Activated CD8-positive, alpha-beta T cell treated with anti-CD3 and anti-CD28 coated beads, Interleukin-2, amount 10 ng/mL, durations not matched to agents 7 days and 5 days (primary cell): ENCODE measurements around the gene MGAT3. TPM values are rescaled to one million over a fixed set of nuclear protein-coding genes. Genes with fewer than 3 reads are reported as not detected.
A peak's percentile ranks its signal among the peaks of the same experiment; 100 is the strongest.

Source experiments
- ATAC-seq: fragments of 150-1000 bp; cut with Tn5 transposase; one replicate; pipeline ENCODE4 v1.10.0; 2021; ENCODE audit warnings: moderate library complexity
- CTCF ChIA-PET: fragments of 350-600 bp; sonication (Branson Sonifier 250); formaldehyde crosslinking; loops from one replicate; lab custom pipeline; 2021; ENCODE audit warnings: antibody characterized with exemption; lab: Charles Lee
- POLR2A ChIA-PET: fragments of 350-600 bp; sonication (Branson Sonifier 250); formaldehyde crosslinking; loops from one replicate; lab custom pipeline; 2021; ENCODE audit warnings: antibody characterized with exemption; lab: Charles Lee
- DNase-seq: peaks from one replicate; pipeline ENCODE4 v3.0.0-alpha.2; 2020
- H3K27ac Mint-ChIP-seq: one replicate; pipeline ENCODE4 v1.8.0; 2021; ENCODE audit warnings: mild to moderate bottlenecking, mixed read lengths
- H3K27me3 Mint-ChIP-seq: one replicate; pipeline ENCODE4 v1.8.0; 2021; ENCODE audit warnings: low read depth, mixed read lengths
- H3K36me3 Mint-ChIP-seq: one replicate; pipeline ENCODE4 v1.8.0; 2021; ENCODE audit warnings: low read depth, mixed read lengths
- H3K4me1 Mint-ChIP-seq: one replicate; pipeline ENCODE4 v1.8.0; 2021; ENCODE audit warnings: low read depth, mixed read lengths
- H3K4me3 Mint-ChIP-seq: one replicate; pipeline ENCODE4 v1.8.0; 2021; ENCODE audit warnings: mild to moderate bottlenecking, mixed read lengths
- H3K9me3 Mint-ChIP-seq: one replicate; pipeline ENCODE4 v1.8.0; 2022; ENCODE audit warnings: mixed read lengths; ENCODE audit not compliant: insufficient read depth
- total RNA-seq, 2 experiments: library from RNA; stranded (reverse); gene quantifications; one replicate each; pipeline ENCODE4 v1.2.3, GENCODE V29; 2021

MGAT3 gene
- total RNA-seq, 2 experiments from 2014 or later, result 9.1 to 10.0 TPM

DNA sequence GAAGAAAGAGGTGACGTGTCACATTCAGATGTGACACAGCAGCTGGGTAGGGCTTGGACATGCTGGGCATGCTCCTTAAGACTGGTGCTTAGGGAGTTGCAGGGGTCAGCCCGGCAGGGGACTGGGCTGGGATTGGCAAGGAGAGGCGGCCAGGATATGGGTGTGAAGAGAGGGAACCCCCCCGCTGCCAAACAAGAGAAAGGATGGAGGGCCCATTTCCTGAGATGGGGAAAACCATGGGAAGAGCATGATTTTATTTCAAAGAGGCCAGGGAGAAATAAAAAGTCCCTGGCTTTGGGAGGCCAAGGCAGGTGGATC lies 68.8 kb downstream of the MGAT3 start:
- H3K27me3 Mint-ChIP-seq, result no peaks in the 10 kb centered on the region
- peaks cover 81% of the 10 kb centered on the region for H3K36me3 Mint-ChIP-seq
- H3K4me3 Mint-ChIP-seq, result peak overlapping the region; percentile 25
- peak overlapping the region; percentile 73 for H3K27ac Mint-ChIP-seq
- POLR2A ChIA-PET, result interaction anchor here (0.6 to 3.6 kb wide), 4 partner anchors 24 to 519 kb away, joined by 3 to 14 read pairs (median 5); partner anchors contain the start of genes MIEF1 and RPL3
- peaks cover 84% of the 10 kb centered on the region for H3K4me1 Mint-ChIP-seq
- DNase-seq (no peak), ATAC-seq (no peak)
- H3K9me3 Mint-ChIP-seq, result no peaks in the 10 kb centered on the region
- CTCF ChIA-PET, result interaction anchor here (8.7 kb wide), 1 partner anchor 32 kb away, joined by 264 read pairs; no protein-coding TSS in a partner anchor

DNA sequence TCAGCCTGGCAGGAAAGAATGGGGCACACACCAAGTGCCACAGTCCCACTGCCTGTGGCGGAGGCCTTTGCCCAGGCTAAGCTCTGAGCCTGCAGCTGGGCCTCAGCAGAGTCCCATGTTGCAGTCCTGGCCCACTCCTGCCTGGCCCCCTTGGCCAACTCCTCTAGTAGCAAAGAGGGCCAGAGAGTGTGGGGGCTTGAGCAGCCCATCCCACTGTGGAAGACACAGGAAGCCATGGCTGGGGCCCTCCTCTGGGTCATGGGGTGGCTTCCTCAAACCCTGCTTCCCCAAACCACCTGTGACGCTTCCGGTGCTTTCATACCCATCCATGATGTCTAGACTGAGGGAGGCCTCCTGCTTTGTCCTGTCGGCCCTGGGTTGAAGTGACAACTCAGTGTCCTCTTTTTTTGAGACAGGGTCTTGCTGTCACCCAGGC lies 69.9 kb downstream of the MGAT3 start:
- ChIA-PET CTCF (interaction anchor here (1.0 to 8.7 kb wide), 3 partner anchors 9 to 211 kb away, joined by 3 to 264 read pairs (median 4); no protein-coding TSS in a partner anchor), POLR2A (interaction anchor here (4.8 kb wide), 1 partner anchor 209 kb away, joined by 56 read pairs; the partner anchor contains the start of gene RPL3)
- Mint-ChIP-seq H3K4me3 (peak overlapping the region; percentile 15), H3K36me3 (peaks cover 78% of the 10 kb centered on the region), H3K27ac (peak overlapping the region; percentile 85), H3K27me3 (no peaks in the 10 kb centered on the region), H3K4me1 (peaks cover 94% of the 10 kb centered on the region), H3K9me3 (no peaks in the 10 kb centered on the region)
- no peak for DNase-seq
- peak; percentile 11 for ATAC-seq

DNA sequence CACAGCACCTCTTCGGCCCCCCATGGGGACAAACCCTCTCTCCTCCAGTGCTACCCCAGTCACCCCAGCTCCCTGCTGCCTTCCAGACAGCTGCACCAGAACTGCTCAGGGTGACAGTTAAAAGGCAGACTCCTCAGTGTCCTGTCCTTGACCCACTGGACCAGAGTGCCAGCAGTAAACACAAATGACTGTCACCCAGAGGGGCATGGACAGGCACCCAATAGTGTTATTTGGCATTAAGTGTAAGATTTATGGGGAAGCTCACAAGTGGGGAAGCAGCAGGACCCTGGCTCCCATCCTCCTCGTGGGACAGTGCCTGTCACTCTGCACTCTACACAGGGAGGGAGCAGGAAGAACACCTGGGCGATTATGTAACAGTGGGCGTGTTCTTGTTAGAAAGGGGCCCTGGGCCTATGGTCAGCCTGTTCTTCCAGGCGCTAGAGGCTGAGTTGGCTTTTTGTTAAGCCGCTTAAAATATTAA lies 70.7 kb downstream of the MGAT3 start:
- POLR2A ChIA-PET, result interaction anchor here (1.7 to 4.8 kb wide), 2 partner anchors 128 to 210 kb away, joined by 5 to 56 read pairs; partner anchors contain the start of genes RPL3 and TAB1
- CTCF ChIA-PET, result interaction anchor here (1.0 to 8.7 kb wide), 4 partner anchors 7 to 34 kb away, joined by 3 to 264 read pairs (median 57); partner anchors contain the start of gene ATF4
- H3K27me3 Mint-ChIP-seq, result no peaks in the 10 kb centered on the region
- H3K9me3 Mint-ChIP-seq, result no peaks in the 10 kb centered on the region
- peaks cover 90% of the 10 kb centered on the region for H3K4me1 Mint-ChIP-seq
- H3K36me3 Mint-ChIP-seq, result peaks cover 75% of the 10 kb centered on the region
- peak overlapping the region; percentile 85 for H3K27ac Mint-ChIP-seq
- H3K4me3 Mint-ChIP-seq, result no peak overlapping the region
- no peak for DNase-seq
- ATAC-seq, result no peak

DNA sequence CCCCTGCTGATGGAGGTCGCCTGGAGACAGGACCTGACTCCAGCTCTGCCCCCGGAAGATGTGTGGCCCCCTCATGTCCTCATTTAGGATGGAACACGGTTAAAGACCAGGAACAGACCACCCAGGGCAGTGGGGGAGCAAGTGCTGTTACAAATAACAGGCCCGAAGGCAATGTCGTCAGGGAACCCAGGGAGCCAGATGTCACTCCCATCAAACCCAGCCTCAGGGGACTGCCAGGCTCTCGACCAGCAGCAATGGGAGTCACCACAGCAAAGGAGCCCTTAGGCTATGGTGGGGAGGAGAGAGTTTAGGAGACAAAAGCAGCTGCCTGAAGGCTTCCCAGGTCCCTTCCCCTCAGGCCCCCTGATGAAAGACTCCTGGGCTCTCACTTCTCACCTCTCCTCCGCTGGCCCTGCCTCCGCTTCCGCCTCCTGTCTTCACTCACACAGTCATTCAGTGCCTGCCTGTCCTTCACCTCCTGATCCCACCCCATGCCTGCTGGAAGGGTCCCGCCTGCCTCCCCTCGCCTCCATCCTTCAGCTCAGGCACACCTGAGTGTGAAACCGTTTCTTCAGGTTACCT lies 71.4 kb downstream of the MGAT3 start:
- H3K4me1 Mint-ChIP-seq, result peaks cover 86% of the 10 kb centered on the region
- ATAC-seq, result no peak
- POLR2A ChIA-PET, result interaction anchor here (0.8 to 4.8 kb wide), 9 partner anchors 7 to 516 kb away, joined by 3 to 75 read pairs (median 5); partner anchors contain the start of genes ATF4, MIEF1, RPL3 and TAB1
- H3K27me3 Mint-ChIP-seq, result no peaks in the 10 kb centered on the region
- peak overlapping the region; percentile 59 for H3K4me3 Mint-ChIP-seq
- no peak for DNase-seq
- CTCF ChIA-PET, result interaction anchor here (0.8 to 8.7 kb wide), 20 partner anchors 8 to 818 kb away, joined by 3 to 264 read pairs (median 8); partner anchors contain the start of genes ADSL, ATF4, MIEF1 and RPL3
- H3K9me3 Mint-ChIP-seq, result no peaks in the 10 kb centered on the region
- peaks cover 70% of the 10 kb centered on the region for H3K36me3 Mint-ChIP-seq
- peak overlapping the region; percentile 72 for H3K27ac Mint-ChIP-seq

DNA sequence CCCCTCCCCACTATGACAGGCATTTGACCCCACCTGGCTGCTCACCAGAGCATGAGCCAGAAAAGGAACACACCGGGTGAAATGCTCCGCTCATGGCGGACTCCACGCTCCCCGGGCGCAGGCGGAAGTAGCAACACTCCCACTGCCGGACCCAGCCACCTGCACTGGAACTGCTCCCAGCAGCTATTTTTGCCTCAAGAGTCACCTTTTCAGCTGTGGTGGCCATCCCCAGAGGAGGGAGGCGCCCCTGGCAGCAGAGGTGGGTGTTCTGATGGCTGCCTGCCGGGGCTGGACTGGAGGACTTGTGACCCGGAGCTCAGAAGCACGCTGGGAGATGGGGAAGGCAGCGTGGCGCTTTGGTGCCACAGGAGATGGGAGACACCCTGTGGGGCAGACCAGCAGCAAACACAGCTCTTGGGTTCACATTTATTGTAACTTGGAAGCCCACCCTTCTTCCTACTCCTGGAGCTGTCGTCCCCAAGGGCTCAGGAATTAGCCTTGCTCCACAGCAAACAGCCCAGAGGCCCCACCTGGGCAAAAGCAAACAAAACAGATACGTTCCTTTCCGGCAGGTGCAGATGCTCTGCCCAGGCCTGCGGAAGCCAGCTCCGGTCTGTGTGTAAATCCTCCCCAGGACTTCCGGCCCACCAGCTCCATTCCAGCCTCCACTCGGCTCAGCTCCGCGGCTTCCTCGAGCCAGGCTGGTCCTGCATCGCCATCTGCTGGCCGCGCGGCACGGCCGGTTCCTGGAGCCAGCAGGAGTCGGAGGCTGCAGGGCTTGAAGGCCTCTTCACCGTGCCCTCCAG lies 72.1 kb downstream of the MGAT3 start:
- CTCF ChIA-PET, result interaction anchor here (0.6 to 8.7 kb wide), 41 partner anchors 9 to 922 kb away, joined by 3 to 264 read pairs (median 4); partner anchors contain the start of genes ADSL, ATF4, MIEF1 and RPL3
- Mint-ChIP-seq H3K36me3 (peaks cover 65% of the 10 kb centered on the region), H3K9me3 (no peaks in the 10 kb centered on the region), H3K27me3 (no peaks in the 10 kb centered on the region), H3K4me3 (peak overlapping the region; percentile 59), H3K4me1 (peaks cover 86% of the 10 kb centered on the region), H3K27ac (peak overlapping the region; percentile 72)
- POLR2A ChIA-PET, result interaction anchor here (0.7 to 4.8 kb wide), 13 partner anchors 7 to 908 kb away, joined by 3 to 75 read pairs (median 4); partner anchors contain the start of genes ATF4, MIEF1, RPL3 and TAB1
- ATAC-seq (peak; percentile 31), DNase-seq (peak; percentile 95)

DNA sequence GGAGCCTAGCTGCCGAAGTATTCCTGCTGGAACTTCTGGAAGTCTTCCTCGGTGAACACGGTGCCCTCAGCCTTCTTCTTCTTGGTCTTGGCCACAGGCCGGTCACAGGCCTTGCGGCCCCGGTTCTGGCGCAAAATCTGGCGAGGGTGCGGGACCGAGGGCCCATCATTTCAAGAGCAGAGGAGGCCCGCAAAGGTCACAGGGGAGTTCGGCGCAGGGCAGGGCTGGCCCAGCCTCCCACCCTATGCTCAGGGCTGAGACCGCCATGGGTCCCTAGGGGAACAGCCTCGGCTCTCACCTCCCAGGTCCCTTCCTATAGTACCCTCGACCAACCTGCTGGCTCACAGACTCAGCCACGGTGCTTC lies 72.7 kb downstream of the MGAT3 start:
- Mint-ChIP-seq H3K36me3 (peaks cover 60% of the 10 kb centered on the region), H3K27me3 (no peaks in the 10 kb centered on the region), H3K9me3 (no peaks in the 10 kb centered on the region), H3K4me1 (peaks cover 87% of the 10 kb centered on the region), H3K4me3 (peak overlapping the region; percentile 59), H3K27ac (peak overlapping the region; percentile 69)
- DNase-seq (no peak), ATAC-seq (no peak)
- ChIA-PET POLR2A (interaction anchor here (0.7 to 4.8 kb wide), 10 partner anchors 8 to 907 kb away, joined by 3 to 75 read pairs (median 4); partner anchors contain the start of genes ATF4, MIEF1 and RPL3), CTCF (interaction anchor here (0.7 to 8.7 kb wide), 34 partner anchors 9 to 921 kb away, joined by 3 to 264 read pairs (median 6); partner anchors contain the start of genes ADSL, ATF4, MIEF1 and RPL3)

DNA sequence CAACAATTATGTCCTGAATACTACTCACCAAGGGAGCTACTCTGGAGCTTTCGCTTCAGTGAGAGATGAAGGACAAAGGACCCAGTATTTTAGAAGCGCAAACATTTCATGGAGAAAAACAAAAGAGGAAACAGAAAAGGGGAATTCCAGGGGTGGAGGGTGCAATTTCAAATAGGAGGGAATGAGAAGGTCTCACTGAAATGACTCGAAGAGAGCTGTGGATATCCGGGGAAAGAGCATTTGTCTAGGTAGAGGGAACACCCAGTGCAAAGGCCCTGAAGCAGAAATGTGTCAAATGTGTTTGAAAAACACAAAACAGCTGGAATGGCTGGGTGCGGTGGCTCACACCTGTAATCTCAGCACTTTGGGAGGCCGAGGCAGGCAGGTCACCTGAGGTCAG lies 73.3 kb downstream of the MGAT3 start:
- Mint-ChIP-seq H3K9me3 (no peaks in the 10 kb centered on the region), H3K27ac (peak overlapping the region; percentile 11), H3K4me3 (no peak overlapping the region), H3K4me1 (peaks cover 81% of the 10 kb centered on the region), H3K27me3 (no peaks in the 10 kb centered on the region), H3K36me3 (peaks cover 53% of the 10 kb centered on the region)
- CTCF ChIA-PET, result interaction anchor here (0.7 to 8.7 kb wide), 17 partner anchors 7 to 547 kb away, joined by 3 to 264 read pairs (median 13); partner anchors contain the start of genes ATF4, MIEF1 and RPL3
- ATAC-seq, result no peak
- POLR2A ChIA-PET, result interaction anchor here (1.7 to 4.8 kb wide), 3 partner anchors 9 to 212 kb away, joined by 9 to 75 read pairs (median 56); partner anchors contain the start of genes ATF4 and RPL3
- no peak for DNase-seq

DNA sequence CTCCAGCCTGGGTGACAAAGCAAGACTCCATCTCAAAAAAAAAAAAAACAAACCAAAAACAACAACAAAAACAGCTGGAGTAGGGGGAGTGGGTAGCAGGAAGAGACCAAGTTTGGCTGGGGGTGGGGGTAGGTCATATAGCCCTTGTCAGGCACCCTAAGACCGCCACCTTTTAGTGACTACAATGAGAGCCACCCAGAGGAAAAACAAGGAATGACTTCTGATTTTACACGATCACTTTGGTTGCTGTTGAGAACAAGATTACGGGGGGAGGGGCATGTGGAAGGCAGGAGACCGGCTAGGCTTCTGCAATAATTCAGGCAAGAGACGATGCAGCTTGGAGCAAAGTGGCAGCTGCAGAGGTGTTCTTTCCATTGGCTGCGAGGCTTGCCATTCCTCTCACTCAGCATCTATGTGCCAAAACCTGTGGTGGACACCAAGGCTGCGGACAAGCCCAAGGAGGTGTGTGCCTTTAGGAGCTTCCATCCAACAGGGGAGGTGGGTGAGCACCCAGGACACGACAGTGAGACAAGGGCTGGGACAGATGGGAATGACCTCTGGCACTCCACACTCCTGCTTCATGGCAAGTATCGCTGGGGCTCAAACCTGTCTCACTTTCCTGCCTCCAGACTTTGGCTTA lies 74.0 kb downstream of the MGAT3 start:
- H3K27me3 Mint-ChIP-seq, result no peaks in the 10 kb centered on the region
- ATAC-seq (no peak), DNase-seq (peak; percentile 45)
- H3K36me3 Mint-ChIP-seq, result peaks cover 47% of the 10 kb centered on the region
- peak overlapping the region; percentile 98 for H3K4me3 Mint-ChIP-seq
- ChIA-PET CTCF (interaction anchor here (0.7 to 8.7 kb wide), 16 partner anchors 8 to 546 kb away, joined by 3 to 264 read pairs (median 10); partner anchors contain the start of genes ATF4 and RPL3), POLR2A (interaction anchor here (0.7 to 4.8 kb wide), 6 partner anchors 9 to 242 kb away, joined by 3 to 75 read pairs (median 4); partner anchors contain the start of genes ATF4, RPL3 and TAB1)
- H3K4me1 Mint-ChIP-seq, result peaks cover 74% of the 10 kb centered on the region
- peak overlapping the region; percentile 22 for H3K27ac Mint-ChIP-seq
- no peaks in the 10 kb centered on the region for H3K9me3 Mint-ChIP-seq

DNA sequence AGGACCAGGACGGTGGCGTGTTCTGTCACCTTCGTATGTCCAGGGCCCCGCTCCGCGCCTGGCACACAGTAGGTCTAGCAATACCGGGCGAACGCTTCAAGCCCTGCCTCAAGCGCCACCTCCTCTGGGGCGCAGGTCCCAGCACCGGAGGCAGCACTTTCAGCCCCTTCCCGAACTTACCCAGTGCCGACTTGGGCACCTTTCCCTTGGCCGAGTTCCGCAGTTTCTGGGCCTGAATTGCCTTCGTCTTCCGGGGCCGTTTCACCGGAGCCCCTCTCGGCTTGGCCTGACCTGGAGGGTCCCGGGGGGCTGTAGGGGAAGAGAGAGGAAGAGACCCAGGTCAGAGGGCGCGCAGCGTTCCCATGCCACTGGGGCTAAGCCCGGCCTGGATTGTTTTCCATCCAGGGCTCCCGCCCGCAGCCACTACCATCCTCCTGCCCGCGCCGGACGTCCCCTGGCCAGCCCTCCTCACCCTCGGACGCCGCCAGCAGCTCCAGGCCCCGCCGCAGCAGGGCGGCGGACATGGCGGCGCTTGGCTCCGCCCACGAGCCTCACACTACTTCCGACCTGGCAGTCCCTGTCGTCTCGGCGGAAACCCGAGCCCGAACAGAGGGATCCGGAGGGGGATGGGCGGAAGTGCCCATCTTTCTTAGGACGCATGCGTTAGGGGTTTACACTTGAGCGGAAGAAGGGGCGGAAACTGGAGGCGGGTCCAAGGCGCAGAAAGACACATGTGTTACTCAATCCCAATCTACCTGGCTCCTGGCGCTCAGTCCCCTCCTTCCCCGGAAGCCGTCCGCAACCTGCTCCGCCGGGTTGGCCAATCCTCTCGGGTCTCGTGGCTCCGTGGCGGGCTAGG lies 75.6 kb downstream of the MGAT3 start, which contains the start of gene RPS19BP1:
TSS of gene RPS19BP1 (minus strand) at position 534 of the 859 bp plus-strand sequence. CDS start at position 524, 10 bp downstream.
- DNase-seq, result peak; percentile 100
- Mint-ChIP-seq H3K27ac (peak within 1 kb of the TSS; percentile 94), H3K9me3 (no peaks in the 10 kb centered on the region), H3K36me3 (peaks cover 38% of the 10 kb centered on the region), H3K27me3 (no peaks in the 10 kb centered on the region), H3K4me3 (peak within 1 kb of the TSS; percentile 98), H3K4me1 (peaks cover 60% of the 10 kb centered on the region)
- POLR2A ChIA-PET, result interaction anchor here (0.6 to 4.7 kb wide), 5 partner anchors 11 to 512 kb away, joined by 3 to 75 read pairs (median 6); partner anchors contain the start of genes ATF4 and TAB1
- CTCF ChIA-PET, result interaction anchor here (1.0 to 8.7 kb wide), 9 partner anchors 9 to 511 kb away, joined by 3 to 264 read pairs (median 6); no protein-coding TSS in a partner anchor
- peak; percentile 88 for ATAC-seq
